IMR-90 (cell line): ENCODE results near the gene SIK3. TPM values are rescaled to one million over a fixed set of nuclear protein-coding genes. Genes with fewer than 3 reads are reported as not detected.

Experiments
- ATAC-seq: fragments of 200-7000 bp; cut with Tn5 transposase; 2 replicates; pipeline ENCODE4 v1.9.1; 2020; ENCODE audit warnings: low read depth, mild to moderate bottlenecking, moderate library complexity
- BruUV-seq: library from RNA; stranded (reverse); fragments of 400-500 nt; replicated peaks from 2 replicates; lab custom pipeline; 2021; lab: Mats Ljungman, UMichigan
- CTCF ChIA-PET: fragments of 300-600 bp; formaldehyde crosslinking; extraction: SDS; loops from one replicate; lab custom pipeline; 2021; ENCODE audit warnings: antibody characterized with exemption; lab: Yijun Ruan, JAX
- POLR2A ChIA-PET: fragments of 300-600 bp; sonication (Branson Sonifier 250); formaldehyde crosslinking; loops from one replicate; lab custom pipeline; 2022; ENCODE audit warnings: antibody characterized with exemption; ENCODE audit not compliant: unreplicated experiment; lab: Charles Lee
- DNase-seq: peaks from one replicate; pipeline ENCODE4 v3.0.0; 2013
- H2AFZ ChIP-seq: replicated peaks from 2 replicates; pipeline ENCODE3; 2013; ENCODE audit warnings: low read length, mild to moderate bottlenecking; ENCODE audit not compliant: poor library complexity
- H2AK5ac ChIP-seq: 2 replicates; pipeline ENCODE4 v1.6.1; 2013; ENCODE audit warnings: low read depth, low read length, inconsistent platforms
- H2AK9ac ChIP-seq: replicated peaks from 2 replicates; pipeline ENCODE3; 2013; ENCODE audit warnings: mild to moderate bottlenecking, low read depth, low read length, moderate library complexity; ENCODE audit not compliant: poor library complexity
- H2BK120ac ChIP-seq: 2 replicates; pipeline ENCODE4 v1.6.1; 2013; ENCODE audit warnings: low read depth, low read length, inconsistent platforms
- H2BK15ac ChIP-seq: 3 replicates; pipeline ENCODE4 v1.6.1; 2013; ENCODE audit warnings: low read depth, low read length, inconsistent platforms
- H2BK20ac ChIP-seq: 2 replicates; pipeline ENCODE4 v1.6.1; 2013; ENCODE audit warnings: low read depth, mild to moderate bottlenecking, inconsistent platforms, low read length, moderate library complexity
- H2BK5ac ChIP-seq: 2 replicates; pipeline ENCODE4 v1.6.1; 2013; ENCODE audit warnings: mild to moderate bottlenecking, low read depth, low read length, inconsistent platforms; ENCODE audit not compliant: poor library complexity, severe bottlenecking
- H3K14ac ChIP-seq: replicated peaks from 2 replicates; pipeline ENCODE4 v1.6.1; 2013; ENCODE audit warnings: low read depth, low read length, inconsistent platforms
- H3K18ac ChIP-seq: 2 replicates; pipeline ENCODE4 v1.6.1; 2013; ENCODE audit warnings: low read depth, low read length, control low read depth
- H3K23ac ChIP-seq: 2 replicates; pipeline ENCODE4 v1.6.1; 2013; ENCODE audit warnings: low read depth, low read length, inconsistent platforms
- H3K27ac ChIP-seq: 2 replicates; pipeline ENCODE4 v1.5.1; 2013; ENCODE audit warnings: mild to moderate bottlenecking, control low read depth, low read length; ENCODE audit not compliant: insufficient read depth
- H3K27me3 ChIP-seq: 2 replicates; pipeline ENCODE4 v1.6.1; 2013; ENCODE audit warnings: low read length; ENCODE audit not compliant: control insufficient read depth, insufficient read depth
- H3K36me3 ChIP-seq: 2 replicates; pipeline ENCODE4 v1.6.1; 2013; ENCODE audit warnings: low read length, mixed read lengths; ENCODE audit not compliant: control insufficient read depth, insufficient read depth
- H3K4ac ChIP-seq: 2 replicates; pipeline ENCODE4 v1.6.1; 2013; ENCODE audit warnings: low read depth, low read length, inconsistent platforms
- H3K4me1 ChIP-seq: 2 replicates; pipeline ENCODE4 v1.6.1; 2013; ENCODE audit warnings: low read length, mixed read lengths; ENCODE audit not compliant: control insufficient read depth, insufficient read depth
- H3K4me2 ChIP-seq: 2 replicates; pipeline ENCODE4 v1.6.1; 2013; ENCODE audit warnings: low read depth, mild to moderate bottlenecking, control low read depth, low read length, moderate library complexity
- H3K4me3 ChIP-seq: 2 replicates; pipeline ENCODE4 v1.5.1; 2013; ENCODE audit warnings: low read depth, mild to moderate bottlenecking, control low read depth, low read length, moderate library complexity; ENCODE audit not compliant: insufficient read depth
- H3K56ac ChIP-seq: 2 replicates; pipeline ENCODE4 v1.6.1; 2013; ENCODE audit warnings: low read length, inconsistent platforms; ENCODE audit not compliant: insufficient read depth; ENCODE audit errors: extremely low read depth
- H3K79me1 ChIP-seq, 2 experiments: 2 replicates each; pipeline ENCODE4 v1.6.1; 2013; ENCODE audit warnings: low read length in 2 of 2, inconsistent platforms in 1 of 2, low read depth in 1 of 2
- H3K9ac ChIP-seq: 2 replicates; pipeline ENCODE4 v1.6.1; 2013; ENCODE audit warnings: low read depth, low read length, control low read depth
- H3K9me1 ChIP-seq: 2 replicates; pipeline ENCODE4 v1.6.1; 2013; ENCODE audit warnings: low read length, inconsistent platforms; ENCODE audit not compliant: insufficient read depth
- H3K9me3 ChIP-seq: 2 replicates; pipeline ENCODE4 v1.6.1; 2013; ENCODE audit warnings: low read length; ENCODE audit not compliant: control insufficient read depth, insufficient read depth
- H4K20me1 ChIP-seq: 2 replicates; pipeline ENCODE4 v1.6.1; 2013; ENCODE audit warnings: low read length, inconsistent platforms; ENCODE audit not compliant: insufficient read depth
- H4K5ac ChIP-seq: 2 replicates; pipeline ENCODE4 v1.6.1; 2013; ENCODE audit warnings: mild to moderate bottlenecking, low read depth, low read length, control low read depth
- H4K8ac ChIP-seq, 2 experiments: 2 replicates each; pipeline ENCODE4 v1.6.1; 2013; ENCODE audit warnings: low read depth in 2 of 2, low read length in 2 of 2, control low read depth in 1 of 2, inconsistent platforms in 1 of 2
- H4K91ac ChIP-seq: 2 replicates; pipeline ENCODE4 v1.6.1; 2013; ENCODE audit warnings: low read depth, low read length, inconsistent platforms; ENCODE audit not compliant: insufficient read depth
- FOS ChIP-seq: fragments of 150-350 bp; IDR thresholded peaks from 2 replicates; pipeline ENCODE4 v1.6.1; 2016; ENCODE audit warnings: low read depth, low read length
- MXI1 ChIP-seq: IDR thresholded peaks from 2 replicates; pipeline ENCODE4 v1.6.1; 2012; ENCODE audit warnings: low read depth, mild to moderate bottlenecking, low read length, moderate library complexity, borderline replicate concordance
- WGBS, 2 experiments: methylation state at CpG; one replicate each; pipeline versions ENCODE4 v1.1.5 to v1.1.7; 2013; ENCODE audit warnings: missing lambda C conversion rate in 2 of 2; ENCODE audit not compliant: insufficient read length in 1 of 2; ENCODE audit errors: extremely low coverage in 2 of 2; 5-methylcytosine and 5-hydroxymethylcytosine counted together
- dilution Hi-C: fragments of 300-500 bp; cut with HindIII; formaldehyde crosslinking; loops from one replicate; pipeline ENCODE4 v1.14.3; 2018; ENCODE audit warnings: low sequenced_read_pairs; ENCODE audit not compliant: unreplicated experiment
- in situ Hi-C: fragments of 300-500 bp; cut with MboI; formaldehyde crosslinking; loops from 3 replicates; pipeline ENCODE4 v1.14.3; 2019; ENCODE audit warnings: low sequenced_read_pairs, inconsistent platforms, mixed read lengths
- intact Hi-C: fragments of 100-400 bp; cut with micrococcal nuclease; formaldehyde crosslinking; loops from 2 replicates; pipeline ENCODE4 v1.10.0; 2022
- polyA plus RNA-seq, 3 experiments: library from polyadenylated mRNA; depleted of rRNA; stranded (reverse); fragments of >200 nt; gene quantifications; 2 replicates each; pipeline ENCODE4 v1.2.3, GENCODE V29; 2012; ENCODE audit warnings: low replicate concordance in 1 of 3
- total RNA-seq: library from RNA; depleted of rRNA; stranded (reverse); fragments of >200 nt; gene quantifications from 2 replicates; pipeline ENCODE4 v1.2.3, GENCODE V29; 2012

Gene SIK3
- total and polyA plus RNA-seq, 2 of the 4 experiments (the other 2 are of a cell fraction), result 8.2 to 9.1 TPM

DNA sequence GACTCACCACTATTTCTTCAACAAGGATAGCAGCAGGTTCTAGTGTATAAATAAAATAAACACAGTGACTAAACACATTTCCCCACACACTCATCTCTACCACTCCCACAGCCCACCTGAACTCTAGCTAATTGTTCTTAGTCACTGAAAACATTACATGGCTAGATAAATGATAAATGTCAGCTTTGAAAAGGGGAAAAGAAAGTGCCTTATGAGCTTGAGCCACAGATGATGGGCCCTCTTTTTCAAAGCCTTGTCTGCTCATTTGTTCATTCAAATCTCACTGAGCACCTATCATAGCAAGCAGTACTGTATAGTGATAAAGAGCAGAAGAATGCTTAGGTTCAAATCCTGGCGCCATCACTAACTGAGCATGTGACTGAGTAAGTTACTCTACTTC is 58.3 kb downstream of the SIK3 start:
- H3K23ac ChIP-seq, result peak overlapping the region; percentile 8; the same call in 1 of the 2 replicates
- TF ChIP-seq FOS, result peak; percentile 14; the same call in 1 of the 2 replicates
- no peak for TF ChIP-seq MXI1
- ChIA-PET CTCF (no interaction called here), POLR2A (no interaction called here)
- no peak overlapping the region for H2BK20ac ChIP-seq
- no peaks in the 10 kb centered on the region for H3K36me3 ChIP-seq
- H2BK120ac ChIP-seq, result no peak overlapping the region
- H3K18ac ChIP-seq, result no peak overlapping the region
- in situ Hi-C loops, result no loop called here
- no peak overlapping the region for H2AK5ac ChIP-seq
- no peak overlapping the region for H3K4me2 ChIP-seq
- H3K56ac ChIP-seq, result no peak overlapping the region
- H3K4me1 ChIP-seq, result peaks cover 5% of the 10 kb centered on the region; the same call in 1 of the 2 replicates
- no peaks in the 10 kb centered on the region for H3K27me3 ChIP-seq
- ATAC-seq (0 out of 2 replicates have a peak, but pooled peaks have one; percentile 32), DNase-seq (peak; percentile 46)
- H2BK5ac ChIP-seq, result no peak overlapping the region
- WGBS, 2 experiments, result no CpG with 5 or more reads among the region's 1 CpG
- H2AFZ ChIP-seq, result no peak overlapping the region
- no peak overlapping the region for H4K5ac ChIP-seq
- H2AK9ac ChIP-seq, result no peak overlapping the region
- peaks cover 13% of the 10 kb centered on the region; the same call in 1 of the 2 replicates for H4K20me1 ChIP-seq
- no peaks in the 10 kb centered on the region for H3K9me1 ChIP-seq
- H4K91ac ChIP-seq, result no peak overlapping the region
- no TSS peak for BruUV-seq
- H2BK15ac ChIP-seq, result no peak overlapping the region
- H3K79me1 ChIP-seq, result peaks cover 30 to 34% of the 10 kb centered on the region in 2 experiments
- no peak overlapping the region for H3K27ac ChIP-seq
- H3K4me3 ChIP-seq, result no peak overlapping the region
- H4K8ac ChIP-seq, result no peak overlapping the region
- H3K14ac ChIP-seq, result no peak overlapping the region
- no peak overlapping the region for H3K4ac ChIP-seq
- intact Hi-C loops, result no loop called here
- dilution Hi-C loops, result no loop called here
- no peaks in the 10 kb centered on the region for H3K9me3 ChIP-seq
- no peak overlapping the region for H3K9ac ChIP-seq
